OCI-LY1 (cell line): Measurements from ENCODE around the gene MAD1L1.

ENCODE experiments used
- EZH2 ChIP-seq: fragments of 200-600 bp; sonication (generic), shearing (Covaris generic); IDR thresholded peaks from 2 replicates; pipeline ENCODE4 v1.8.0; 2017; ENCODE audit warnings: borderline replicate concordance, mixed run types, mild to moderate bottlenecking, antibody characterized with exemption, low read length, moderate library complexity, mixed read lengths
- TF ChIP-seq, protein P1 (sequence below): fragments of 200-600 bp; sonication (generic), shearing (Covaris generic); IDR thresholded peaks from 2 replicates; pipeline ENCODE4 v1.5.1; 2017; ENCODE audit warnings: mild to moderate bottlenecking, antibody characterized with exemption, low read length, moderate library complexity, mixed read lengths

DNA sequence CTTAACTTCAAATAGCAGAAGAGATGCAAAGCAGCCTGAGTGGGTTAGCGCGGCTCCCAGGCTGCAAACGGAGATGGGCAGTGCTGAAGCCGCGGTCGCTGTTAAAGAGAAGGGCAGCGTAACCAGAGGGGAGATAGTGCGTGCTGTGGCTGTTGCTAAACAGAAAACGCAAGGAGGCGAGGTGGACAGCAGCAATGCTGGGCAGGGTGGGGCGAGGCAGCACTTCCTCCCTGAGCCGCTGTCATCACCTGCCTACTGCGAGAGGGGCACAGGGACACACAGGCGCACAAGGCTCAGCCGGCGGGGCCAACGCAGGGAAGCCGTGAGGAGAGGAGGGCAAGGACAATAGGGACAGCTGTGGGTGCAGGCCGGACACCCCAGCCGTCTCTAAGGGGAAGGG lies 137.3 kb downstream of the MAD1L1 start:
- TF ChIP-seq EZH2 = no peak
- TF ChIP-seq, protein P1, sequence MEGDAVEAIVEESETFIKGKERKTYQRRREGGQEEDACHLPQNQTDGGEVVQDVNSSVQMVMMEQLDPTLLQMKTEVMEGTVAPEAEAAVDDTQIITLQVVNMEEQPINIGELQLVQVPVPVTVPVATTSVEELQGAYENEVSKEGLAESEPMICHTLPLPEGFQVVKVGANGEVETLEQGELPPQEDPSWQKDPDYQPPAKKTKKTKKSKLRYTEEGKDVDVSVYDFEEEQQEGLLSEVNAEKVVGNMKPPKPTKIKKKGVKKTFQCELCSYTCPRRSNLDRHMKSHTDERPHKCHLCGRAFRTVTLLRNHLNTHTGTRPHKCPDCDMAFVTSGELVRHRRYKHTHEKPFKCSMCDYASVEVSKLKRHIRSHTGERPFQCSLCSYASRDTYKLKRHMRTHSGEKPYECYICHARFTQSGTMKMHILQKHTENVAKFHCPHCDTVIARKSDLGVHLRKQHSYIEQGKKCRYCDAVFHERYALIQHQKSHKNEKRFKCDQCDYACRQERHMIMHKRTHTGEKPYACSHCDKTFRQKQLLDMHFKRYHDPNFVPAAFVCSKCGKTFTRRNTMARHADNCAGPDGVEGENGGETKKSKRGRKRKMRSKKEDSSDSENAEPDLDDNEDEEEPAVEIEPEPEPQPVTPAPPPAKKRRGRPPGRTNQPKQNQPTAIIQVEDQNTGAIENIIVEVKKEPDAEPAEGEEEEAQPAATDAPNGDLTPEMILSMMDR = no peak
